Measurements from ENCODE around the gene MGARP. TPM values are rescaled to one million over a fixed set of nuclear protein-coding genes. Genes with fewer than 3 reads are reported as not detected.

The MGARP gene
- polyA plus RNA-seq, 1 donor from 2014 or later: 1.3 TPM

GRCh38 chr4:139229534-139230039 is 50.4 kb downstream of the MGARP start:
- Histone ChIP-seq H3K9ac (ENCODE audit: low read length) (no peak overlapping the region), H3K36me3 (ENCODE audit: insufficient read depth, low read length) (no peaks in the 10 kb centered on the region), H3K9me3 (ENCODE audit: low read length) (no peaks in the 10 kb centered on the region), H3K9me2 (ENCODE audit: insufficient read depth, low read length) (no peaks in the 10 kb centered on the region), H2AFZ (ENCODE audit: low read depth, low read length) (no peak overlapping the region), H3K27me3 (ENCODE audit: insufficient read depth, low read depth, low read length) (no peaks in the 10 kb centered on the region), H3K4me2 (ENCODE audit: low read length) (no peak overlapping the region), H3K27ac (ENCODE audit: low read length) (no peak overlapping the region), H4K20me1 (ENCODE audit: insufficient read depth) (no peaks in the 10 kb centered on the region), H3F3A (ENCODE audit: insufficient read depth, low read length, poor library complexity, severe bottlenecking) (no peaks in the 10 kb centered on the region), H3K4me3 (ENCODE audit: low read length) (no peak overlapping the region), H3K79me2 (replicated peaks; ENCODE audit: insufficient read depth, low read length) (no peaks in the 10 kb centered on the region)
- TF ChIP-seq POLR2AphosphoS5 (IDR thresholded peaks at IDR 0.05) (no peak), MXI1 (conservative IDR thresholded peaks at IDR 0.05; ENCODE audit: poor library complexity, severe bottlenecking) (no peak), SMC3 (conservative IDR thresholded peaks at IDR 0.05; ENCODE audit: poor library complexity) (no peak), EZH2 (IDR thresholded peaks at IDR 0.05; ENCODE audit: borderline replicate concordance, insufficient read depth, low read length, poor library complexity, severe bottlenecking) (no peak), RAD21 (conservative IDR thresholded peaks at IDR 0.05) (peak; percentile 45), TAF1 (IDR thresholded peaks at IDR 0.05; ENCODE audit: low read depth) (no peak), REST (IDR thresholded peaks at IDR 0.05; ENCODE audit: borderline replicate concordance) (no peak), EP300 (conservative IDR thresholded peaks at IDR 0.05; ENCODE audit: poor library complexity, severe bottlenecking) (no peak), CTCF (IDR thresholded peaks at IDR 0.05; ENCODE audit: poor library complexity, severe bottlenecking) (peak; percentile 58)

- H3K79me2 ChIP-seq (replicated peaks; ENCODE audit: insufficient read depth, low read length): no peaks in the 10 kb centered on the region
- no peaks in the 10 kb centered on the region for H3K9me3 ChIP-seq (ENCODE audit: low read length)
- no peak overlapping the region for H2AFZ ChIP-seq (ENCODE audit: low read depth, low read length)
- no peak overlapping the region for H3K4me2 ChIP-seq (ENCODE audit: low read length)
- H3K9ac ChIP-seq (ENCODE audit: low read length): no peak overlapping the region
- H3K4me3 ChIP-seq (ENCODE audit: low read length): no peak overlapping the region
- H3K9me2 ChIP-seq (ENCODE audit: insufficient read depth, low read length): no peaks in the 10 kb centered on the region
- no peaks in the 10 kb centered on the region for H4K20me1 ChIP-seq (ENCODE audit: insufficient read depth)
- no peaks in the 10 kb centered on the region for H3K36me3 ChIP-seq (ENCODE audit: insufficient read depth, low read length)
- no peaks in the 10 kb centered on the region for H3F3A ChIP-seq (ENCODE audit: insufficient read depth, low read length, poor library complexity, severe bottlenecking)
- TF ChIP-seq RAD21 (conservative IDR thresholded peaks at IDR 0.05): no peak
- no peak for TF ChIP-seq EP300 (conservative IDR thresholded peaks at IDR 0.05; ENCODE audit: poor library complexity, severe bottlenecking)
- TF ChIP-seq CTCF (IDR thresholded peaks at IDR 0.05; ENCODE audit: poor library complexity, severe bottlenecking): no peak
- H3K27ac ChIP-seq (ENCODE audit: low read length): no peak overlapping the region
- H3K27me3 ChIP-seq (ENCODE audit: insufficient read depth, low read depth, low read length): no peaks in the 10 kb centered on the region
Measured at GRCh38 chr4:139227729-139228404, 52.2 kb downstream of the MGARP start.
